ENCODE data around the gene SEMA3E. TPM values are rescaled to one million over a fixed set of nuclear protein-coding genes. Genes with fewer than 3 reads are reported as not detected.
"Not testable (repeated sequence)": the region's sequence is repeated elsewhere in the genome, so short reads cannot be mapped to it uniquely, and the experiment has no call there.

Gene SEMA3E
- polyA plus RNA-seq, 1 donor from 2014 or later = not detected

DNA sequence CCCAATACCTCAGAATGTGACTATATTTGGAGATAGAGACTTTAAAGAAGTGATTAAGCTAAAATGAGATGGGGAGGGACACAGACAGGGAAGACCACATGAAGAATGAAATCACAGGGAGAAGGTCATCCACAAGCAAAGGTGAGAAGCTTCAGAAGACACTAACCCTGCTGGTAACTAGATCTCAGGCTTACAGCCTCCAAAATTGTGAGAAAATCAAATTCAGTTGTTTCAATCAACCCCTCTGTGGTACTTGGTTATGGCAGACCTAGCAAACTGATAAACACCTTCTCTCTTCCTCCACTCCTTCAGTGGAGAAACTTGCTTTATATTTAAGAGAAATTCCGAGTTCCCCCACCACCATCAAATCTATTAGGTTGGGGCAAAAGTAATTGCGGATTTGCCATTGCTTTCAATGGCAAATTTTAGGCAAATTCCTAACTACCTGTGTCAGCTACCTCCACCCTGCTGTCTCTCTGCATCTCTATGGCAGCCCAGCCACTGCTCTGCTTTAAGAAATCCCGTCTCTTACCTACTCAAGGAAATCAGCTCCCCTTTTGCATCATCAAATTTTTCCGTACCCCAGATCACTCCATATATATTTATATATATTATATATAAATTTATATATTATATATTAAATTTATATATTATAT is 38.2 kb downstream of the SEMA3E start:
- no peak overlapping the region for H3K27ac Mint-ChIP-seq
- peaks cover 1 to 8% (median 2%) of the 10 kb centered on the region in 3 donors for H3K9me3 Mint-ChIP-seq
- H3K4me3 Mint-ChIP-seq = no peak overlapping the region
- no peaks in the 10 kb centered on the region for H3K27me3 Mint-ChIP-seq
- H3K4me1 Mint-ChIP-seq = no peaks in the 10 kb centered on the region
- no peaks in the 10 kb centered on the region for H3K36me3 Mint-ChIP-seq

- H3K4me3 Mint-ChIP-seq = no peak overlapping the region
Observed at GRCh38 chr7:83608716-83609115, 40.2 kb downstream of the SEMA3E start.

GRCh38 chr7:83603649-83604048 is 45.3 kb downstream of the SEMA3E start:
- Mint-ChIP-seq H3K27me3 (no peaks in the 10 kb centered on the region), H3K4me1 (no peaks in the 10 kb centered on the region), H3K27ac (no peak overlapping the region), H3K36me3 (no peaks in the 10 kb centered on the region), H3K9me3 (peaks cover 2 to 13% (median 2%) of the 10 kb centered on the region in 3 donors), H3K4me3 (no peak overlapping the region)

More at GRCh38 chr7:83608716-83609115, 40.2 kb downstream of the SEMA3E start:
- no peaks in the 10 kb centered on the region for H3K4me1 Mint-ChIP-seq
- no peaks in the 10 kb centered on the region for H3K36me3 Mint-ChIP-seq
- H3K27ac Mint-ChIP-seq = no peak overlapping the region
- H3K27me3 Mint-ChIP-seq = no peaks in the 10 kb centered on the region
- H3K9me3 Mint-ChIP-seq = peaks cover 1 to 4% (median 2%) of the 10 kb centered on the region in 3 donors

GRCh38 chr7:83599131-83599530 is 49.8 kb downstream of the SEMA3E start:
- Mint-ChIP-seq H3K27me3 (no peaks in the 10 kb centered on the region), H3K9me3 (peaks cover 2 to 13% (median 3%) of the 10 kb centered on the region in 3 donors), H3K27ac (no peak overlapping the region), H3K4me3 (no peak overlapping the region), H3K36me3 (no peaks in the 10 kb centered on the region), H3K4me1 (no peaks in the 10 kb centered on the region)

- Mint-ChIP-seq H3K27ac (no peak overlapping the region), H3K9me3 (peaks cover 1 to 4% (median 2%) of the 10 kb centered on the region in 3 donors), H3K36me3 (no peaks in the 10 kb centered on the region)
Observed at GRCh38 chr7:83593921-83594475, 54.9 kb downstream of the SEMA3E start.

DNA sequence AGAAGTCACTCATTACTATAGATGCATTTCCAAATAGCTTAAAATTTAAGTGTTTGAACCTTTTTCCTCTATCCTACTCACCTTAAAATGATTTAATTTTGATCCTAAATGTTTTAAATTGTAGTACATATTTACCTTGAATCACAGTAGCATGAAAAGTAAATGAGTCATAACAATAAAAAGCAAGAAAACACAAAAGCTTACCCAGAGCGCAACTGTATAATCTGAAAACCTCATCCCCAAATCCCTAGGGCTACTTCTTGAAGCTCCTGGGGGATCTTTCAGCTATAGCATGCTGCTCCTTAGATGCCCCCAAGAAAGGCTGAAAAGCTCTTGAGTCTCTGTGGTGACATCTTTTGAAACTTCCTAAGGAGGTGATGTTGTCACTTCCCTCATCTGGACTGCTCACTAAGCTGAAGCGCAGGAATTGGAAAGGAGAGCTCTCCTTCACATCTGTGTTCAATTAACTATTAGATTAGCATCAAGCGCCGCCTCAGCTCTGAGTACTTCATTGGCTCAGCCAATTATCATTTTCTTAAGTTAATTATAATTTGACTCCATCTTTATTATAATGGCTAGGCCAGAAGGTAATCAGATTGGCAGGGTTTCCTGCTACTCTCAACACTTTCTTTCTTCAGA is 60.2 kb downstream of the SEMA3E start:
- H3K4me3 Mint-ChIP-seq = no peak overlapping the region
- no peaks in the 10 kb centered on the region for H3K27me3 Mint-ChIP-seq
- H3K27ac Mint-ChIP-seq = no peak overlapping the region
- H3K36me3 Mint-ChIP-seq = no peaks in the 10 kb centered on the region
- H3K4me1 Mint-ChIP-seq = no peaks in the 10 kb centered on the region
- no peaks in the 10 kb centered on the region for H3K9me3 Mint-ChIP-seq

More at GRCh38 chr7:83593921-83594475, 54.9 kb downstream of the SEMA3E start:
- Mint-ChIP-seq H3K4me1 (no peaks in the 10 kb centered on the region), H3K4me3 (no peak overlapping the region), H3K27me3 (no peaks in the 10 kb centered on the region)

DNA sequence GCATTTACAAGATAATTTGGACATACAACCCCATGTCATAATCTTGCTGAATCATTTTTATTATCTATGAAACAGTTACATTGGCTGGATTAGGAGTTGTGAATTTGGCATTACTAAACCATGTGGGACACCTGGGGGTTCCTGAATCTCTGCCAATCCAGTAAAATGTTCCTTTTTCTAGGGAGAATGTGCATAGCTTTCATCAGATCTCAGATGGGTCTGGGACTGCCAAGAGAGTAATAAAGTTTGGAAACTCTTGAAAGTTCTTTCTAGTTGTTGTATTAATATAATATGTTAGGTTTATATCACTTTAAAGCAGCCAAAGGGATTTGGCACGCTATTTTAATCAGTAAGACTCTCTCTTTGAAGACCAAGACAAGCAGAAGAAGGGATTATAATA is 62.7 kb downstream of the SEMA3E start:
- no peak overlapping the region for H3K4me3 Mint-ChIP-seq
- H3K9me3 Mint-ChIP-seq = no peaks in the 10 kb centered on the region
- no peaks in the 10 kb centered on the region for H3K4me1 Mint-ChIP-seq

GRCh38 chr7:83581667-83582435 is 67.1 kb downstream of the SEMA3E start:
- H3K36me3 Mint-ChIP-seq = no peaks in the 10 kb centered on the region
- no peak overlapping the region for H3K27ac Mint-ChIP-seq
- no peak overlapping the region for H3K4me3 Mint-ChIP-seq
- H3K9me3 Mint-ChIP-seq = peaks cover 0 to 2% (median 0%) of the 10 kb centered on the region in 3 donors
- H3K27me3 Mint-ChIP-seq = no peaks in the 10 kb centered on the region
- H3K4me1 Mint-ChIP-seq = no peaks in the 10 kb centered on the region

More for the DNA sequence above, 62.7 kb downstream of the SEMA3E start:
- Mint-ChIP-seq H3K27ac (no peak overlapping the region), H3K27me3 (no peaks in the 10 kb centered on the region), H3K36me3 (no peaks in the 10 kb centered on the region)

DNA sequence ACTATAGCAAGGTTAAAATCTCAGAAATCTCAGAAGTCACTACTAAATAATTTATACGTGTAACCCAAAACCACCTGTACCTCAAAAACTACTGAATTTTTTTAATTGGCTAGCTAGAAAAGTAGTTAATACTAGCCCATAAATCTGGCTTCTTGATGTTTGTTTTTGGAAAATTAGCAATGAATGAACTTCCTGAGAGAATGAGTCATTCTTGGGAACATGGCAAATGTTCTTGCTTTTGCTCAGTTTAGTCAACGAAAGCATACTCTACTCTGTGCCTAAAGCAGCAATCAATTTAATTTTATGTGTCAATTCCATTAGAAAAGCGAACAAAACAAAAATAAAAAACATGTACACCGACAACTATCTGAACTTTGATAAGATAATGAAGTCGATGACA is 69.2 kb downstream of the SEMA3E start:
- Mint-ChIP-seq H3K4me3 (no peak overlapping the region), H3K27ac (no peak overlapping the region), H3K27me3 (no peaks in the 10 kb centered on the region), H3K9me3 (peaks cover 0 to 2% (median 0%) of the 10 kb centered on the region in 3 donors), H3K4me1 (no peaks in the 10 kb centered on the region), H3K36me3 (no peaks in the 10 kb centered on the region)

GRCh38 chr7:83575436-83575835 is 73.5 kb downstream of the SEMA3E start:
- Mint-ChIP-seq H3K36me3 (no peaks in the 10 kb centered on the region), H3K4me1 (no peaks in the 10 kb centered on the region), H3K4me3 (no peak overlapping the region), H3K27ac (no peak overlapping the region), H3K9me3 (peaks cover 0 to 6% (median 0%) of the 10 kb centered on the region in 3 donors), H3K27me3 (no peaks in the 10 kb centered on the region)

DNA sequence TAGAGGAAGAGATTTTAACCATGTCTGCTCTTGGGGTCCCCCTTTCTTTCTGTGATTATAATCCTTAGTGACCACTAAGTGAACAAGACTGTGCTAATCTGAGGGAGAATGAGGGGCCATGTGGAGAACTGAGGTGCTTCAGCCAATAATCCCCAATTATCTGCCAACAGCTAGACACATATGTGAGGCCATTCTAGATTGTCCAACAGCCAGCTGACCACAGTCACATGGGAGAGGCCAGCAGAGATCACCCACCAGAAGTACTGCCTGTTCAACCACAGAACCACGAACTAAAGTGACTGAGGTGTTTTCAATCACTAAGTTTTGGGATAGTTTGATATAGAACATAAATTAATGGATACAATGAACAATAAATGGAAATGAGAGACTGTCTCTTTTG is 74.3 kb downstream of the SEMA3E start:
- Mint-ChIP-seq H3K9me3 (peaks cover 0 to 5% (median 0%) of the 10 kb centered on the region in 3 donors), H3K4me1 (no peaks in the 10 kb centered on the region), H3K4me3 (no peak overlapping the region), H3K36me3 (no peaks in the 10 kb centered on the region), H3K27me3 (no peaks in the 10 kb centered on the region), H3K27ac (no peak overlapping the region)

- Mint-ChIP-seq H3K4me1 (no peaks in the 10 kb centered on the region), H3K36me3 (no peaks in the 10 kb centered on the region), H3K27me3 (no peaks in the 10 kb centered on the region), H3K4me3 (no peak overlapping the region), H3K27ac (no peak overlapping the region), H3K9me3 (peaks cover 0 to 3% (median 2%) of the 10 kb centered on the region in 3 donors)
Observed at GRCh38 chr7:83562960-83563359, 86.0 kb downstream of the SEMA3E start.

GRCh38 chr7:83562289-83562688 is 86.7 kb downstream of the SEMA3E start:
- Mint-ChIP-seq H3K9me3 (peaks cover 0 to 3% (median 2%) of the 10 kb centered on the region in 3 donors), H3K4me1 (no peaks in the 10 kb centered on the region), H3K4me3 (no peak overlapping the region), H3K27me3 (no peaks in the 10 kb centered on the region), H3K36me3 (no peaks in the 10 kb centered on the region), H3K27ac (no peak overlapping the region)

DNA sequence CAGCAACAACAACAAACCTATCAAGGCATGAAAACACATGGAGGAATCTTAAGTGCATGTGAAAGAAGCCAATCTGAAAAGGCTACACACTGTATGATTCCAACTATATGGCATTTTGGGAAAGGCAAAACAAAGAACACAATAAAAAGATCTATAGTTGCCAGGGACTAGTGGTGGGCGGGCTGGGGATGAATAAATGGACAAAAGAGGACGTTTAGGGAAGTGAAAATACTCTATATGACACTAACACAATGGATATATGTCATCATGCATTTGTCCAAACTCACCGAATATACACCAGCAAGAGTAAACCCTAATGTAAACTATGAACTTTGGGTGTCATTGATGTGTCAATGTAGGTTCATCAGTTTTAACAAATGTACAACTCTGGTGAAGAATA is 89.1 kb downstream of the SEMA3E start:
- Mint-ChIP-seq H3K4me3 (no peak overlapping the region), H3K27me3 (no peaks in the 10 kb centered on the region), H3K36me3 (no peaks in the 10 kb centered on the region), H3K4me1 (no peaks in the 10 kb centered on the region), H3K9me3 (peaks cover 0 to 3% (median 2%) of the 10 kb centered on the region in 3 donors), H3K27ac (no peak overlapping the region)

- H3K4me1 Mint-ChIP-seq, H3K36me3 Mint-ChIP-seq, H3K27me3 Mint-ChIP-seq, H3K27ac Mint-ChIP-seq, H3K4me3 Mint-ChIP-seq: not testable (repeated sequence)
- H3K9me3 Mint-ChIP-seq = peaks cover 6 to 13% (median 10%) of the 10 kb centered on the region in 3 donors
Observed at GRCh38 chr7:83552556-83552955, 96.4 kb downstream of the SEMA3E start.
